Ecto neural progenitor cell (in vitro differentiated cells): ENCODE measurements around the gene BCLAF3.

ENCODE experiments used
- DNase-seq: peaks from one replicate; pipeline ENCODE4 v3.0.0-alpha.2; 2018; ENCODE audit warnings: low spot score

The BCLAF3 gene

DNA sequence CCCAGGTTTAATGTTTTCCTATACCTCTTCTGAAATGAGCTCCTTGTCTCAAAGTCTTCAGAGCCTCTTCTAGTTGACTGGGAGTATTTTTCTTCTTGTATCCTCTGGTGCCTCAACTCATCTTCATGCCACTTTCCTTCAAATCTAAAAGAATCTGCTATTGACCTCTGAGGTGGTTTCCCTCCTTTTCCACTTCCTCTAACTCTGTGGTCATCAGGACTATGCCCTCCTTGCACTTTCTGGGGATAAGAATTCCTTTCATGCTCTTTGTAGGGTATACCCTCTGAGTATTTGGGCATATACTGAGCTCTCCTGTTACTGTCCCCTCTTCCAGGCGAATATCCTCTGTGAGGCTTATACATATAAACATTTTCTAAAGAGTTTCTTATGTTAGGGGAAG is 24.8 kb downstream of the BCLAF3 start:
- DNase-seq, result no peak

DNA sequence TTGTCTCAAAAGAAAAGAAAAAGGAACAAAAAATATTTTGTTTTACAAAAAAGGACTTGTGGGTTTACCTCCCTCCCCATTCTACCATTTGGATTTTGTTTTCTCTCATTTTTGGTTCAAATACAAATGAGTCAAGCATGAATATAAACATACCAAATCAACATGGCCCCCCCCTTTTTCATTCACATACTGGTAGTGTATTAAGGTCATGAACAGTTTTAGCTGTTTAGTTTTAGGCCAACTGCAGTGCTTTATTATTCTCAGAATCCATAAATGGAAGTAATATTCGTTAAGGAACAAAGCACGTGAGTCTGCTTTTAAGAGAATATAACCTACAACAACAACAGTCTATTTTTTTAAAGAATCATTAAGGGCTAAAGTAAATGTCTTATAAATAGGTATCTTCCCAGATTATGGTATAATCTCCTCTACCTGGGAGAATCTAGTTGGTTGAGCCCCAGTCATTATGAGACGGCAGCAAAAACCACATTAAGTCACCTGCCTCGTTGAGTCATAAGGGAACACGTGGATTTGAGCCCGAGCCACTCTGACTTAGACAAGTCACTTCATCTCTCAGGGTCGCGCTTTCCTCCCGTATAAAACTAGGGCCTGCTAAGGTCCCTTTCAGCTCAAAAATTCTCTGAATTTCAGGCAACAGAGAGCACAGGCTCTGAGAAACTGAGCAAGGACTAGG is 26.7 kb downstream of the BCLAF3 start:
- DNase-seq, result no peak

DNA sequence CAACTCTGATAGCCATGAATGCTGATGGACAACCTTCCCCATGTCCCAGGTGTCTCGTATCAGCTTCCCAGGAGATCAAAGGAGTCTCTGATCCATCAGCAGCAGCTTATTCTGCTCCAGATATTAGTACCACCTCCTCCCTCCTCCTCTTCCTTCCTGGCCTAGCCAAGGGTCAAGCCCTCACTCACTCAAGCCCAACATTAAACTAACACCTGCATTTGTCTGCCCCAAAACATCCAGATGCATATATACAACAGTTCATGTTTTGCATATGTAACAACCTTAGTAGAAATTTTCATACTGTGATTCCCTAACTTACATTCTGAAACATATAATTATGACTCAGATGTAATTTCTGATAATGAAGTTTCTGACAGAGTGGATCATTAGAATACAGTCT is 29.9 kb downstream of the BCLAF3 start:
- DNase-seq, result no peak

DNA sequence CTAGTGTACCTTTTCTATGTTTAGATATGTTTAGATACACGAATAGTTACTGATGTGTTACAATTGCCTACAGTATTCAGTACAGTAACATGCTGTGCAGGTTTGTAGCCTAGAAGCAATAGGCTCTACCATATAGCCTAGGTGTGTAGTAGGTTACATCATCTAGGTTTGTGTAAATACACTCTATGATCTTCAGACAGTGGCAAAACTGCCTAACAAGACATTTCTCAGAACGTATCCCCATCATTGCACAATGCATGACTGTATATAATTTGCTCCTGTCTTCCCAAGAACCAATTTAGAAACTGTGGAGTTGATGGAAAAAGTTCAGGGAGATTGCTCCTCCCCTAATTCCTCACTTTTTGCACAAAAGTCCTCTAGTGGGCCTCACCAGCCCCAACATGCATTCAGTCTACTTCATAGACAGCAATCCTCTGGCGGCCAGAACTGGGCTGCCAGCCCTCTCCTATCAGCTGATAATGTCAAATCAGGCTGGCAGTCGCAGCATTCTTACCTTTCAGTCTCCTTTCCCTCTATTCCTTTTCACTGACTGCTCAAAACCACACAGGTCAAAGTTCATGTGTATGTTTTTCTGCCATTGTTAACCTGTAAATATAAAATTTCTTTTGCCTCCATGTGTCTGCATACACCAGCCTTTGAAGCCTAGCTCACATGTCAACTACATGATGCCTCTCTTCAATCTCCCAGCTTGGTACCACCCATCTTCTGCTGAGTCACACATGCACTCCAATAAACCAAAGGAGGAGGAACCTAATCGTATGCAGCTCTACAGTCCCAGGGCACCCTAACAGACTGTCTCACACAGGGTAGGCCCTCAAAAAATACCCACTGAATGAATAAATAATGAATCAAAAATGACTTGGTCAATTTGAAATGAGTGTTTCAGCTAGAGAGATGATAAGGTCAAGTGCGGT is 32.0 kb downstream of the BCLAF3 start:
- no peak for DNase-seq

DNA sequence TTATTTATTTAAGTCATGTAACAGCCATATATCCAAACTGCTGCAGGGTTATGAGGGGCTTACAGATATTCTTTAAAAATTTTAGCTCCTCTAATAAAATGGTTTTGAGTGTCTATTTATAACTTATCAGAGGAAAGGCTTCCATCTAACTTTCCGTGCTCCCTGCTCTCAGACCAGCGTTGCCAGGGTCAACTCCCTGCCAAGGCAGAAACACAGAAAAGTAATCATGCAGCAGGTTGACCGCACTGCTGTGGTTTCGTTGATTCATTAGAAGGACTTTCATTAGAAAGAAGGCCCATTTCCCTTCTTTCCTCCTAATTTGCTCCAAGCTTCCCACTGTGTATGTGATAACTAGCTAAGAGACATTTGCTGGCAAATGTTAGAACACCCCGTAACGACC is 33.9 kb downstream of the BCLAF3 start:
- no peak for DNase-seq

DNA sequence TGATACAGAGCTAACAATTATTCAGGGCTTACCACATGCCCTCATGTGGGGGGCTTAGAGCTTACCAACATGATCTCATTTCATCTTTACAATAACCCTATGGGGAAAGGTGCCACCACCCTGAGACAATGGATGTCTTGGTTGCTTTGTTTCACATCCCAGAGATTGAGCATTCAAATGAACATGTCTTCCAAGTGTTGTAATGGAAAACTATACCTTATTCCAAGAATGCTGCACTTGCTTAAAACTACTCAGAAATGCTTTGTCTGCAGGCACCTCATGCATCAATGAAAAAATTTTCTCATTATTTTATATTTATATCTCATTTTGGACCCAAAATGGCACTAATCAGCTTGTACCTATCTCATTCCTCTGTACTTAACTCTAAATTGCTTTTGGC is 34.6 kb downstream of the BCLAF3 start:
- no peak for DNase-seq

DNA sequence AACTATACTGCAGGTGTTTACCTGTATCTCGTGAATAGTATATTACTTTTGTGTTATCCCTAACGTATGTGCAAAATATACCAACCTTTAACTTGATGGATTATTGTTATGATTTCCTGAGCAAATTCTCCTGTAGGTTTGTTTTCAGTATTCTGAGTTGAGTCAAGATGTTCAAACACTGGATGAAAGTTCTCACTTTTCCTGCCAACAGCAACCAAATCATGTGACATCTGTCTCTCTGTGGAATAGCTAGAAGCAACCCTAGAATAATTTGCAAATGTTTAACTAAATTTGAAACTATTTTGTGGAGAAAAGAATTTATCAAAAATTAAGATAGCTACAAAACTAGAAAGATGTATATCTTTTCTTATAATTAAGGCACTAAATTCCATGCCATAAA is 35.6 kb downstream of the BCLAF3 start:
- DNase-seq, result no peak

DNA sequence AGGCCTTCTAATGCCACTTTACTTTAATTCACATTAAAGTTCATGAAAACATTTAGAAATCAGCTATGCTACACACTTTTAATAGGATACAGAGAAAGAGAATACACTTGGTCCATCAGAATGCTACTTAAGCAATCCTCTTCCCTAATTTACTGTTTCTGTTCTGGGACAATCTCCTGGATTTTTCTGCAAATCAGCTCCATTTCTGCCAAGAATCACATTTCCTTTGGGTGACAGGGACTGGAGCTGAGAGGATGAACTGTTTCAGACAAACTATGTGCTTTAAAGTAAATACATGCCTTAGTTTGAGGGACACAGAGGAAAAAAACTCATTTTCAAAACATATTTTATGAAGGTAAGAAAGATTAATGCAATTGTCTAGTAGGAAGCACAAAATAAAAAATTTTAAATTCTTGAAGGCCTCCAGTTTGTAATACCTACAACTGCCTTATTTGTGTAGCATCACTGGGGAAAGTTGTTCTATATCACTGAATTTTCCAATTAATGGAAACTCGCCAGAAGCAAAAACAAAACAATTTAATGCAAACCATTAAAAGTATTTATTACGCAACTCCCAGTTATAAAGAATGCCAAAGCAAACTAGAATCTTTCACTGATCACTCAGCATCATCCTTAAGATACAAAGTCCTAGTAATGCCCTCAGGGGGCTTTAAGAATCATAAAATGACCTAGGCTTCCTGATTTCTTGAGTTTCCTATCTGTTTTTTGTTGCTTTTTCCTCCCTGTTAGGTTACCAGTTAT is 36.3 kb downstream of the BCLAF3 start:
- no peak for DNase-seq

DNA sequence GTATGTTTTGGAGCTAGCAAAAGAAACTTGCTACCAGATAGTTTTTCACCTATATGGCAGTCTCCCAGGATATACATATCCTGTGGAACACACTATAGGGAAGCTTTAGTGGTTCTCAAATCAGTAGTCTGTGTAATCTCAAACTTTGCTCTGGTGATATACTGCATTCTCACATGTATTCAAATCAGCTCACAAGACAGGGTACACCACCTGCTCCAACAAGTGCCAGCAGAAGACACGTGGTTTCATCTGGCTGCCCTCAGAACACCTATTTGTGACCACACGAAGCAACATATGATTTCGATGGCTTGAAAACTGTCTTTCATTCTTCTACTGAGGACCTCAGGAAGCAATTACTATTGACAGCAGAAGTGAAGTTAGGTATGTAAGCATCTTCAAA is 37.7 kb downstream of the BCLAF3 start:
- DNase-seq, result no peak

DNA sequence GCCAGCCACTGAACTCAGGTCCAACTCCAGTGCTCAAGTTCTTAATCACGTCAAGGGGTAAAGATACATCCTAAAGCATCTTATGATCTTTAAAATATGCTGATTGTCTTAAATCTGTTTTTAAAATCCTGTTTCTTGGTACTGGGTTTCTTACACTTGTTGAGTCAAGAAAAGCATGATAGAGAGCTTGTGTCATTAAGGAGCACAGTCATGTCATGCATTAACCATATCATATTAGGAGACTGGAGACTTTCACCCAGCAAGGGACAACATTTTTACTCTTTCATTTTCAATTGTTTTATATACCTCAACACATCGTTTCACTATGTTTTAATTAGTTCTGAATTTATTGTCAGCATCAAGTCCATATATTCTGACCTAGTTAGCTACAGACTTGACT is 41.5 kb downstream of the BCLAF3 start:
- DNase-seq, result no peak

DNA sequence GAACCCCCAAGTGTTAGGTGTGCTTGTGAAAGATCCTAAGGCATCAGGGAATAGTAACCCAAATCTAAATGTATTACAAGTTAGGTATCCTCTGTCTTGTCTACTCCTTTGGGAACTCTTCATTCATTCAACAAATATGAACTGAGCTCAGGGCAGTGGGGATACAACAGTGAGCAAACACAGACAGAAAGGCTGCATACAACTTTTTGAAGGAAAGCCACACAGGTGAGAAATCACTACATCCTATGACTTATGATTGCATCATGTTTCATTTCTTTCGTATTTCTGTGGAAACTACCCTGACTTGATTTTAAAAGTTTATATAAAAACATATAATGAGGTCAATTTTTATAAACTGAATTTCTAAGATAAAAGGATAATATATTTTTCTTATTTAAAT is 43.2 kb downstream of the BCLAF3 start:
- DNase-seq, result no peak
